CD4-positive, alpha-beta T cell treated with Interleukin-12 subunit alpha and Interleukin-12 subunit beta, for 1 hour (primary cell): Measurements from ENCODE around the gene ASCC1.
A peak's percentile ranks its signal among the peaks of the same experiment; 100 is the strongest.
"Not testable (repeated sequence)": the region's sequence is repeated elsewhere in the genome, so short reads cannot be mapped to it uniquely, and the experiment has no call there.

Experiments used
- DNase-seq: peaks from one replicate; pipeline ENCODE4 v3.0.0-alpha.2; 2020

ASCC1 gene

GRCh38 chr10:72167118-72167517, 49.0 kb downstream of the ASCC1 start:
- no peak for DNase-seq

- DNase-seq = peak; percentile 27
These were observed 51.5 kb downstream of the ASCC1 start for GRCh38 chr10:72164617-72165016.

GRCh38 chr10:72162978-72163377, 53.1 kb downstream of the ASCC1 start:
- no peak for DNase-seq

GRCh38 chr10:72158176-72158575, 57.9 kb downstream of the ASCC1 start:
- no peak for DNase-seq

- no peak for DNase-seq
These were observed 59.9 kb downstream of the ASCC1 start for GRCh38 chr10:72156223-72156622.

GRCh38 chr10:72152286-72152685, 63.8 kb downstream of the ASCC1 start:
- DNase-seq = no peak

GRCh38 chr10:72150746-72151478, 65.2 kb downstream of the ASCC1 start:
- not testable (repeated sequence) for DNase-seq

GRCh38 chr10:72147324-72147584, 68.8 kb downstream of the ASCC1 start:
- not testable (repeated sequence) for DNase-seq

GRCh38 chr10:72146559-72147323, 69.3 kb downstream of the ASCC1 start:
- no peak for DNase-seq

GRCh38 chr10:72146071-72146470, 70.0 kb downstream of the ASCC1 start:
- DNase-seq = no peak

GRCh38 chr10:72145657-72146056, 70.4 kb downstream of the ASCC1 start:
- no peak for DNase-seq

GRCh38 chr10:72140850-72141249, 75.2 kb downstream of the ASCC1 start:
- DNase-seq = no peak

GRCh38 chr10:72140174-72140573, 75.9 kb downstream of the ASCC1 start:
- no peak for DNase-seq

- DNase-seq = no peak
These were observed 78.5 kb downstream of the ASCC1 start for GRCh38 chr10:72137583-72137982.

- DNase-seq = not testable (repeated sequence)
These were observed 79.9 kb downstream of the ASCC1 start for GRCh38 chr10:72136225-72136624.

- no peak for DNase-seq
These were observed 81.0 kb downstream of the ASCC1 start for GRCh38 chr10:72134785-72135767.

GRCh38 chr10:72133517-72133916, 82.6 kb downstream of the ASCC1 start:
- DNase-seq = no peak

- DNase-seq = no peak
These were observed 83.2 kb downstream of the ASCC1 start for GRCh38 chr10:72132854-72133253.

- DNase-seq = no peak
These were observed 88.5 kb downstream of the ASCC1 start for GRCh38 chr10:72127571-72127970.

GRCh38 chr10:72126872-72127232, 89.2 kb downstream of the ASCC1 start:
- no peak for DNase-seq

- DNase-seq = peak; percentile 44
These were observed 89.7 kb downstream of the ASCC1 start for GRCh38 chr10:72126184-72126871.

GRCh38 chr10:72124989-72125388, 91.1 kb downstream of the ASCC1 start:
- DNase-seq = no peak

- DNase-seq = no peak
These were observed 91.7 kb downstream of the ASCC1 start for GRCh38 chr10:72124381-72124780.
